HepG2 (cell line): ENCODE results near the gene RFFL. TPM values are rescaled to one million over a fixed set of nuclear protein-coding genes. Genes with fewer than 3 reads are reported as not detected.
A peak's percentile ranks its signal among the peaks of the same experiment; 100 is the strongest.

Experiments
- BRF2 ChIP-seq: sonication (generic); formaldehyde crosslinking; IDR thresholded peaks from 2 replicates; pipeline ENCODE4 v1.8.1; 2022; ENCODE audit warnings: mild to moderate bottlenecking, missing genetic modification reagents
- CREB3 ChIP-seq: sonication (generic); formaldehyde crosslinking; IDR thresholded peaks from 2 replicates; pipeline ENCODE4 v1.5.0; 2020; ENCODE audit warnings: missing genetic modification reagents
- DMTF1 ChIP-seq: sonication (generic); formaldehyde crosslinking; IDR thresholded peaks from 2 replicates; pipeline ENCODE4 v1.4.0; 2020; ENCODE audit warnings: mild to moderate bottlenecking, missing genetic modification reagents
- EEA1 ChIP-seq: sonication (generic); formaldehyde crosslinking; IDR thresholded peaks from 2 replicates; pipeline ENCODE4 v1.5.1; 2020; ENCODE audit warnings: mild to moderate bottlenecking, missing genetic modification reagents, borderline replicate concordance
- ETV6 ChIP-seq: sonication (generic); formaldehyde crosslinking; conservative IDR thresholded peaks from 2 replicates; pipeline ENCODE4 v1.4.0; 2020; ENCODE audit warnings: missing genetic modification reagents
- HOXA5 ChIP-seq: sonication (generic); formaldehyde crosslinking; IDR thresholded peaks from 2 replicates; pipeline ENCODE4 v1.4.0; 2020; ENCODE audit warnings: missing genetic modification reagents
- KDM6A ChIP-seq: IDR thresholded peaks from 2 replicates; pipeline ENCODE4 v1.6.1; 2016; ENCODE audit warnings: low read depth
- KLF6 ChIP-seq: IDR thresholded peaks from 2 replicates; pipeline ENCODE4 v1.8.0; 2016; ENCODE audit warnings: missing biosample characterization, missing genetic modification reagents
- KMT2B ChIP-seq: IDR thresholded peaks from 2 replicates; pipeline ENCODE4 v1.6.1; 2016; ENCODE audit warnings: missing genetic modification reagents, missing compliant biosample characterization
- NR2C2 ChIP-seq: sonication (generic); formaldehyde crosslinking; IDR thresholded peaks from 2 replicates; pipeline ENCODE4 v1.4.0; 2020; ENCODE audit warnings: missing genetic modification reagents, mild to moderate bottlenecking, moderate library complexity, borderline replicate concordance
- PBX2 ChIP-seq: IDR thresholded peaks from 2 replicates; pipeline ENCODE4 v1.6.1; 2016; ENCODE audit warnings: control low read depth
- PRMT3 ChIP-seq: sonication (generic); formaldehyde crosslinking; IDR thresholded peaks from 2 replicates; pipeline ENCODE4 v1.8.1; 2022; ENCODE audit warnings: low read depth, mild to moderate bottlenecking, moderate library complexity, missing genetic modification reagents, borderline replicate concordance
- SOX5 ChIP-seq: IDR thresholded peaks from 2 replicates; pipeline ENCODE4 v1.6.1; 2016; ENCODE audit warnings: borderline replicate concordance
- THAP7 ChIP-seq: sonication (generic); formaldehyde crosslinking; IDR thresholded peaks from 2 replicates; pipeline ENCODE4 v1.8.1; 2023; ENCODE audit warnings: mild to moderate bottlenecking, missing genetic modification reagents
- ZNF281 ChIP-seq: sonication (generic); formaldehyde crosslinking; IDR thresholded peaks from 2 replicates; pipeline ENCODE4 v1.4.0; 2020; ENCODE audit warnings: missing genetic modification reagents, borderline replicate concordance
- ZNF33B ChIP-seq: sonication (generic); formaldehyde crosslinking; IDR thresholded peaks from 2 replicates; pipeline ENCODE4 v1.5.1; 2020; ENCODE audit warnings: mild to moderate bottlenecking, missing genetic modification reagents
- ZNF350 ChIP-seq: sonication (generic); formaldehyde crosslinking; IDR thresholded peaks from 2 replicates; pipeline ENCODE4 v1.4.0; 2020; ENCODE audit warnings: mild to moderate bottlenecking, low read depth, missing genetic modification reagents, borderline replicate concordance
- ZNF547 ChIP-seq: sonication (generic); formaldehyde crosslinking; IDR thresholded peaks from 2 replicates; pipeline ENCODE4 v1.5.1; 2020; ENCODE audit warnings: mild to moderate bottlenecking, missing genetic modification reagents
- ZNF549 ChIP-seq: sonication (generic); formaldehyde crosslinking; IDR thresholded peaks from 2 replicates; pipeline ENCODE4 v1.5.0; 2020; ENCODE audit warnings: missing genetic modification reagents
- ZNF556 ChIP-seq: sonication (generic); formaldehyde crosslinking; IDR thresholded peaks from 2 replicates; pipeline ENCODE4 v1.4.0; 2020; ENCODE audit warnings: mild to moderate bottlenecking, missing genetic modification reagents, borderline replicate concordance
- ZNF644 ChIP-seq: IDR thresholded peaks from 2 replicates; pipeline ENCODE4 v1.6.1; 2016; ENCODE audit warnings: low read depth
- polyA plus RNA-seq, 8 experiments: library from polyadenylated mRNA; depleted of rRNA in 3 of 8; stranded (reverse) in 7 of 8; unstranded in 1 of 8; fragments of >200 nt; fragmentation: Illumina TruSeq in 4 of 8; extraction: Trizol in 4 of 8; gene quantifications; 2 replicates each; pipeline versions ENCODE4 v1.2.1 to v1.2.3, GENCODE V29; 2011 to 2016; ENCODE audit warnings: low read depth in 4 of 8, missing spikeins in 1 of 8, mixed read lengths in 1 of 8; ENCODE audit not compliant: insufficient read depth in 1 of 8
- total RNA-seq, 5 experiments: library from RNA; depleted of rRNA; stranded (reverse); fragments of >200 nt; fragmentation: Illumina TruSeq; extraction: Trizol; gene quantifications; 2 replicates each; pipeline ENCODE4 v1.2.3, GENCODE V29; 2016; ENCODE audit warnings: low read depth in 1 of 5

The RFFL gene
- total and polyA plus RNA-seq, 2 of the 13 experiments (the other 11 are each of a cell fraction or from before 2014, with no cell fraction given): 24.3 to 48.6 TPM

- peak; percentile 23; the same call in 1 of the 2 replicates for TF ChIP-seq ZNF281 (CRISPR knock-in tag)
- TF ChIP-seq ZNF644 (CRISPR knock-in tag): peak; percentile 79
- peak; percentile 93 for TF ChIP-seq ZNF350 (CRISPR knock-in tag)
- TF ChIP-seq NR2C2 (CRISPR knock-in tag): peak; percentile 46; the same call in 1 of the 2 replicates
- TF ChIP-seq ZNF556 (CRISPR knock-in tag): peak; percentile 74; the same call in 1 of the 2 replicates
- peak; percentile 78; the same call in 1 of the 2 replicates for TF ChIP-seq SOX5 (CRISPR knock-in tag)
- peak; percentile 70 for TF ChIP-seq KMT2B
- no peak for TF ChIP-seq DMTF1 (CRISPR knock-in tag)
- TF ChIP-seq BRF2 (CRISPR knock-in tag): no peak
- no peak for TF ChIP-seq EEA1 (CRISPR knock-in tag)
- TF ChIP-seq ZNF33B (CRISPR knock-in tag): no peak
- no peak for TF ChIP-seq CREB3 (CRISPR knock-in tag)
- TF ChIP-seq ETV6 (CRISPR knock-in tag): no peak
- no peak for TF ChIP-seq PRMT3 (CRISPR knock-in tag)
- TF ChIP-seq ZNF547 (CRISPR knock-in tag): peak; percentile 25; the same call in 1 of the 2 replicates
- TF ChIP-seq KLF6 (CRISPR knock-in tag): peak; percentile 38; the same call in 1 of the 2 replicates
- peak; percentile 49; the same call in 1 of the 2 replicates for TF ChIP-seq KDM6A (CRISPR knock-in tag)
- TF ChIP-seq PBX2 (CRISPR knock-in tag): no peak
- no peak for TF ChIP-seq ZNF549 (CRISPR knock-in tag)
- TF ChIP-seq THAP7: 0 out of 2 replicates have a peak, but pooled peaks have one; percentile 49
- TF ChIP-seq HOXA5 (CRISPR knock-in tag): peak; percentile 87
Observed at GRCh38 chr17:35063514-35064223, at the start of gene RFFL (continued).
